Right ventricle myocardium superior (tissue), 1 donor: Measurements from ENCODE around the gene NT5C1A. TPM values are rescaled to one million over a fixed set of nuclear protein-coding genes. Genes with fewer than 3 reads are reported as not detected.

Experiments used
- ATAC-seq: fragments of 200-7000 bp; cut with Tn5 transposase; one replicate; pipeline ENCODE4 v1.9.1; 2020; ENCODE audit warnings: mild to moderate bottlenecking; ENCODE audit not compliant: poor library complexity
- DNase-seq: peaks from one replicate; pipeline ENCODE4 v3.0.0-alpha.2; 2020
- intact Hi-C: fragments of 100-400 bp; cut with DNase I; formaldehyde crosslinking; loops from one replicate; pipeline ENCODE4 v1.11.2; 2022
- total RNA-seq: library from RNA; stranded (reverse); fragmentation: NEBNext Ultra II Directional; extraction: Animal tissue kit (Norgen Biotek cat#: 25700); gene quantifications from one replicate; pipeline ENCODE4 v1.2.1, GENCODE V29; 2021
- donor health status: DM: no; HTN: yes; CAD: no; lungs with severe emphysema.

Gene NT5C1A
- total RNA-seq, 1 donor from 2014 or later = 30.4 TPM

GRCh38 chr1:39626646-39627045 is 45.3 kb downstream of the NT5C1A start:
- ATAC-seq = no peak
- DNase-seq = no peak
- intact Hi-C loops = no loop called here

- intact Hi-C loops = no loop called here
- DNase-seq = peak; percentile 91
- peak; percentile 86 for ATAC-seq
Measured at GRCh38 chr1:39625462-39626273, 46.2 kb downstream of the NT5C1A start.

GRCh38 chr1:39625009-39625408 is 46.9 kb downstream of the NT5C1A start:
- intact Hi-C loops = no loop called here
- peak; percentile 65 for DNase-seq
- ATAC-seq = peak; percentile 0

- peak; percentile 88 for DNase-seq
- intact Hi-C loops = no loop called here
- ATAC-seq = peak; percentile 71
Measured at GRCh38 chr1:39623053-39623452, 48.9 kb downstream of the NT5C1A start.

- no peak for ATAC-seq
- intact Hi-C loops = no loop called here
- DNase-seq = no peak
Measured at GRCh38 chr1:39622427-39622826, 49.5 kb downstream of the NT5C1A start.

GRCh38 chr1:39620659-39621165 is 51.2 kb downstream of the NT5C1A start:
- intact Hi-C loops = no loop called here
- DNase-seq = peak; percentile 62

GRCh38 chr1:39617488-39618049 is 54.3 kb downstream of the NT5C1A start:
- DNase-seq (no peak), ATAC-seq (peak; percentile 36)
- intact Hi-C loops = no loop called here

More at GRCh38 chr1:39620659-39621165, 51.2 kb downstream of the NT5C1A start:
- no peak for ATAC-seq

- intact Hi-C loops = no loop called here
- ATAC-seq (no peak), DNase-seq (no peak)
Measured at GRCh38 chr1:39615086-39615673, 56.7 kb downstream of the NT5C1A start.

GRCh38 chr1:39614488-39614887 is 57.4 kb downstream of the NT5C1A start:
- DNase-seq = no peak
- intact Hi-C loops = no loop called here
- ATAC-seq = no peak

- ATAC-seq (no peak), DNase-seq (no peak)
- intact Hi-C loops = no loop called here
Measured at GRCh38 chr1:39613250-39613649, 58.7 kb downstream of the NT5C1A start.

GRCh38 chr1:39609618-39610331 is 62.1 kb downstream of the NT5C1A start:
- peak; percentile 86 for ATAC-seq
- intact Hi-C loops = no loop called here
- peak; percentile 89 for DNase-seq

Other genes starting within 250 kb of the NT5C1A start
- 0.30 TPM for gene BMP8A, start 180.5 kb downstream of the NT5C1A start, total RNA-seq
- 232 TPM for gene PABPC4, start 95.3 kb downstream of the NT5C1A start, total RNA-seq
- gene HEYL, start 32.5 kb downstream of the NT5C1A start, total RNA-seq = 16.9 TPM
- 2.8 TPM for gene HPCAL4, start 19.3 kb upstream of the NT5C1A start, total RNA-seq
- gene PPIE, start 66.8 kb upstream of the NT5C1A start, total RNA-seq = 27.9 TPM
- gene OXCT2, start 99.2 kb upstream of the NT5C1A start, total RNA-seq = 0.65 TPM
- gene BMP8B, start 116.8 kb upstream of the NT5C1A start, total RNA-seq = 0.27 TPM
- gene TRIT1, start 211.4 kb upstream of the NT5C1A start, total RNA-seq = 17.1 TPM
- gene MYCL, start 229.8 kb upstream of the NT5C1A start, total RNA-seq = 1.2 TPM